ENCODE measurements around the gene ADD1.

The ADD1 gene

GRCh38 chr4:2832309-2832980, 11.2 kb upstream of the ADD1 start:
- peak; percentile 84 for DNase-seq (ENCODE audit: insufficient read length, low spot score)
- peak; percentile 92 for FAIRE-seq

- DNase-seq (ENCODE audit: insufficient read length, low spot score) (no peak), FAIRE-seq (no peak)
Observed at GRCh38 chr4:2832981-2833670, 10.5 kb upstream of the ADD1 start.

- no peak for DNase-seq (ENCODE audit: insufficient read length, low spot score)
- no peak for FAIRE-seq
Observed at GRCh38 chr4:2833671-2834000, 10.0 kb upstream of the ADD1 start.

- FAIRE-seq (no peak), DNase-seq (ENCODE audit: insufficient read length, low spot score) (no peak)
Observed at GRCh38 chr4:2834001-2834921, 9.4 kb upstream of the ADD1 start.

GRCh38 chr4:2835978-2836377, 7.7 kb upstream of the ADD1 start:
- no peak for FAIRE-seq
- no peak for DNase-seq (ENCODE audit: insufficient read length, low spot score)

GRCh38 chr4:2836391-2836859, 7.2 kb upstream of the ADD1 start:
- DNase-seq (ENCODE audit: insufficient read length, low spot score), result no peak
- no peak for FAIRE-seq

GRCh38 chr4:2837110-2837903, 6.3 kb upstream of the ADD1 start:
- FAIRE-seq (no peak), DNase-seq (ENCODE audit: insufficient read length, low spot score) (no peak)

- FAIRE-seq (peak; percentile 88), DNase-seq (ENCODE audit: insufficient read length, low spot score) (no peak)
Observed at GRCh38 chr4:2837904-2838496, 5.6 kb upstream of the ADD1 start.

GRCh38 chr4:2839060-2839459, 4.6 kb upstream of the ADD1 start:
- DNase-seq (ENCODE audit: insufficient read length, low spot score), result no peak
- no peak for FAIRE-seq

- no peak for DNase-seq (ENCODE audit: insufficient read length, low spot score)
Observed at GRCh38 chr4:2842687-2843262, 869 bp upstream of the ADD1 start.

GRCh38 chr4:2843941-2844584, 419 bp downstream of the ADD1 start:
- DNase-seq (ENCODE audit: insufficient read length, low spot score), result no peak
- FAIRE-seq, result no peak

More at GRCh38 chr4:2842687-2843262, 869 bp upstream of the ADD1 start:
- FAIRE-seq, result no peak

GRCh38 chr4:2846172-2846571, 2.5 kb downstream of the ADD1 start:
- DNase-seq (ENCODE audit: insufficient read length, low spot score) (no peak), FAIRE-seq (peak; percentile 57)

- DNase-seq (ENCODE audit: insufficient read length, low spot score), result no peak
Observed at GRCh38 chr4:2847302-2847871, 3.7 kb downstream of the ADD1 start.

GRCh38 chr4:2848449-2848848, 4.8 kb downstream of the ADD1 start:
- FAIRE-seq (no peak), DNase-seq (ENCODE audit: insufficient read length, low spot score) (no peak)

More at GRCh38 chr4:2847302-2847871, 3.7 kb downstream of the ADD1 start:
- FAIRE-seq, result peak; percentile 65

- FAIRE-seq, result no peak
Observed at GRCh38 chr4:2849267-2850152, 5.9 kb downstream of the ADD1 start.

GRCh38 chr4:2850966-2851798, 7.5 kb downstream of the ADD1 start:
- DNase-seq (ENCODE audit: insufficient read length, low spot score), result no peak
- FAIRE-seq, result peak; percentile 83

More at GRCh38 chr4:2849267-2850152, 5.9 kb downstream of the ADD1 start:
- DNase-seq (ENCODE audit: insufficient read length, low spot score), result no peak

GRCh38 chr4:2852481-2852921, 8.9 kb downstream of the ADD1 start:
- FAIRE-seq, result peak; percentile 51
- DNase-seq (ENCODE audit: insufficient read length, low spot score), result no peak

Measured in GM19239 (cell line).